Measurements from ENCODE around the gene PAK4.

The PAK4 gene

DNA sequence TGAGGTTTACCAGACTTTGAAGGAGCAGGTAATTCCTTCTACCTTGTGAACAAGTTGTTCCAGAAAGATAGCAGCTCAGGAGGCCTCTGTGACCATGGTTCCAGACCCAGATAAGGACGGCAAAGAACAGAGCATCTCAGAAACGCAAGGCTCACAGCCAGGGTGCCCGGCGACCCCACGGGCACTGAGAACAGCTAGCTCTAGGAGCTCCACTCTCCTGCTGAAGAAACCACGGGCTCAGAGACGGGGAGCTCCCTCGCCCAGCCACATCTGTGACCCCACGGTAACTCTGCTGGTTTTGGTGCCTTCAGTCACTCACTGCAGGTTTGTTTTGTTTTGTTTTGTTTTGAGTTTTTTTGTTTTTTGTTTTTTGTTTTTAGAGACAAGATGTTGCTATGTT is 55.2 kb downstream of the PAK4 start:
- Histone ChIP-seq H3K4me3 (IDR thresholded peaks at IDR 0.05; ENCODE audit: insufficient read depth, low read depth, low read length) (no peak overlapping the region), H3K27ac (no peak overlapping the region), H2AFZ (ENCODE audit: low read depth) (no peak overlapping the region), H4K20me1 (ENCODE audit: insufficient read depth) (no peaks in the 10 kb centered on the region), H3K27me3 (ENCODE audit: insufficient read depth, low read depth) (no peaks in the 10 kb centered on the region), H3K9ac (no peak overlapping the region), H3K4me2 (no peak overlapping the region), H3K4me1 (ENCODE audit: low read depth, poor library complexity, severe bottlenecking) (no peaks in the 10 kb centered on the region), H3K36me3 (ENCODE audit: insufficient read depth) (no peaks in the 10 kb centered on the region), H3K79me2 (ENCODE audit: insufficient read depth, low read depth) (no peaks in the 10 kb centered on the region)
- TF ChIP-seq CTCF (conservative IDR thresholded peaks at IDR 0.05; ENCODE audit: low read depth, low read length), result no peak

DNA sequence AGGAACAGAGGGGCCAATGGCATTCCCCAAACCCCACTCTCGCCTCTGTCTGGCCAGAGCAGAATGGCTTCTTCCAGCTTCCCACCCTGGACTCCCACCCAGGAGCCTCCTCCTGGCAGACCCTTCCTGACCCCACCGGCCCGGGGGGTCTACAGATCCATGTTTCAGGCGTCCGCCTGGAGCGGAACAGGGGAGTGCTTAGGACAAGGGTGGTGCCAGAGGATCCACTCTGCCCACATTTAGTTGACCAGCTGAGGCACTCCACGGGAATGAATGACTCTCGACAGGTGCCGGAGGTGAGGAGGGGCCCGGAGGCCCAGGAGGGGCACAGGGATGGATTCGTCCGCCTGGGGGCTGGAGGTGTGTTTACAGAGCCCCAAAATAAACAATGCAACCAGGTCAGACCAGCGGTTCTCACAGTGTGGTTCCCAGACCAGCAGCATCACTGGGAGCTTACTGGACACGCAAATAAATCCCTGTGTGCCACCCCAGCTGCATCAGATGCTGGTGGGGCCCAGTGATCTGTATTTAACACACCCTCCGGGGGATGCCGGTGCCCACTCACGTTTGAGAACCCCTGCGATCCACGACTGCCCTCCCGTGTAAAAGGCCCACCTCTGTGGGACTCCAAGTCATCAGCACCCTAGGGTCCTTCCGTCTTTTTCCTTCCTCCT is 56.1 kb downstream of the PAK4 start:
- Histone ChIP-seq H3K4me2 (no peak overlapping the region), H3K79me2 (ENCODE audit: insufficient read depth, low read depth) (no peaks in the 10 kb centered on the region), H3K4me3 (IDR thresholded peaks at IDR 0.05; ENCODE audit: insufficient read depth, low read depth, low read length) (no peak overlapping the region), H4K20me1 (ENCODE audit: insufficient read depth) (no peaks in the 10 kb centered on the region), H3K36me3 (ENCODE audit: insufficient read depth) (no peaks in the 10 kb centered on the region), H3K4me1 (ENCODE audit: low read depth, poor library complexity, severe bottlenecking) (no peaks in the 10 kb centered on the region), H3K9ac (no peak overlapping the region), H2AFZ (ENCODE audit: low read depth) (no peak overlapping the region), H3K27me3 (ENCODE audit: insufficient read depth, low read depth) (no peaks in the 10 kb centered on the region), H3K27ac (no peak overlapping the region)
- no peak for TF ChIP-seq CTCF (conservative IDR thresholded peaks at IDR 0.05; ENCODE audit: low read depth, low read length)

GRCh38 chr19:39182174-39182505 is 56.6 kb downstream of the PAK4 start:
- no peaks in the 10 kb centered on the region for H3K4me1 ChIP-seq (ENCODE audit: low read depth, poor library complexity, severe bottlenecking)
- no peaks in the 10 kb centered on the region for H4K20me1 ChIP-seq (ENCODE audit: insufficient read depth)
- H3K27me3 ChIP-seq (ENCODE audit: insufficient read depth, low read depth), result no peaks in the 10 kb centered on the region
- H2AFZ ChIP-seq (ENCODE audit: low read depth), result no peak overlapping the region
- H3K4me3 ChIP-seq (IDR thresholded peaks at IDR 0.05; ENCODE audit: insufficient read depth, low read depth, low read length), result no peak overlapping the region
- H3K9ac ChIP-seq, result no peak overlapping the region
- no peak for TF ChIP-seq CTCF (conservative IDR thresholded peaks at IDR 0.05; ENCODE audit: low read depth, low read length)
- no peak overlapping the region for H3K27ac ChIP-seq
- H3K79me2 ChIP-seq (ENCODE audit: insufficient read depth, low read depth), result no peaks in the 10 kb centered on the region
- H3K4me2 ChIP-seq, result no peak overlapping the region
- H3K36me3 ChIP-seq (ENCODE audit: insufficient read depth), result no peaks in the 10 kb centered on the region

DNA sequence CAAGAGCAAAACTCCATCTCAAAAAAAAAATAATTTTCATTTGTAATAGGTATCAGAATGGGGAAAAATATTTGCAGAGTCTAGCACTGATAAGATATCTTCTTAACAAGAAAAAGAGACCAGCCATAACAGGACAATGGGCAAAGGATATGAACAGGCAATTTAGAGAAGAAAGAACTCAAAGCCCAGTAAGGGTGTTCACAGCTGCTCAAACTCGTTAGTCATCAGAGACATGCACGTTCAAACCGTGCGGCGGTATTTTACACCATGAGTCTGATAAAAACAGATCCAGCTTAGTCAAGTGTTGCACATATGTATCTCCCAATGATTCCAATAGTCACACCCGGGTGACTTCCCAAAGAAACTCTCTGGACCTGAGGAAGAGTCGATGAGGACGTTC is 57.5 kb downstream of the PAK4 start:
- Histone ChIP-seq H4K20me1 (ENCODE audit: insufficient read depth) (no peaks in the 10 kb centered on the region), H3K9ac (no peak overlapping the region), H3K79me2 (ENCODE audit: insufficient read depth, low read depth) (no peaks in the 10 kb centered on the region), H3K27me3 (ENCODE audit: insufficient read depth, low read depth) (no peaks in the 10 kb centered on the region), H2AFZ (ENCODE audit: low read depth) (no peak overlapping the region), H3K36me3 (ENCODE audit: insufficient read depth) (no peaks in the 10 kb centered on the region), H3K4me2 (no peak overlapping the region), H3K4me1 (ENCODE audit: low read depth, poor library complexity, severe bottlenecking) (no peaks in the 10 kb centered on the region), H3K4me3 (IDR thresholded peaks at IDR 0.05; ENCODE audit: insufficient read depth, low read depth, low read length) (no peak overlapping the region), H3K27ac (no peak overlapping the region)
- TF ChIP-seq CTCF (conservative IDR thresholded peaks at IDR 0.05; ENCODE audit: low read depth, low read length), result no peak

All from KMS-11 (cell line).